DND-41 (cell line): ENCODE data around the gene OR4K5.

Experiments used
- CTCF ChIP-seq: IDR thresholded peaks from 2 replicates; pipeline ENCODE4 v1.5.1; 2012; ENCODE audit warnings: borderline replicate concordance, low read length, moderate library complexity, mild to moderate bottlenecking; ENCODE audit not compliant: poor library complexity, severe bottlenecking; ENCODE audit errors: extremely low read depth
- EZH2 ChIP-seq: IDR thresholded peaks from 3 replicates; pipeline ENCODE4 v1.6.1; 2012; ENCODE audit warnings: borderline replicate concordance, low read depth, mild to moderate bottlenecking, moderate library complexity, low read length, inconsistent platforms; ENCODE audit not compliant: severe bottlenecking

GRCh38 chr14:19878029-19878642 is 42.3 kb upstream of the OR4K5 start:
- TF ChIP-seq CTCF (peak; percentile 84), EZH2 (no peak)
